PC-9 (cell line): ENCODE measurements around the gene HOXD3. TPM values are rescaled to one million over a fixed set of nuclear protein-coding genes. Genes with fewer than 3 reads are reported as not detected.

Source experiments
- Bru-seq: library from RNA; stranded (reverse); fragments of 400-500 nt; gene quantifications from one replicate; lab custom pipeline; 2021; lab: Mats Ljungman, UMichigan
- BruChase-seq, 2 experiments: library from RNA; stranded (reverse); fragments of 400-500 nt; gene quantifications; one replicate each; lab custom pipeline; 2021; lab: Mats Ljungman, UMichigan
- BruUV-seq: library from RNA; stranded (reverse); fragments of 400-500 nt; replicated peaks from 2 replicates; lab custom pipeline; 2021; lab: Mats Ljungman, UMichigan
- CTCF ChIA-PET: fragments of 300-600 bp; sonication (Branson Sonifier 250); formaldehyde crosslinking; loops from one replicate; lab custom pipeline; 2022; ENCODE audit warnings: antibody characterized with exemption; lab: Charles Lee
- POLR2A ChIA-PET: fragments of 300-600 bp; sonication (Branson Sonifier 250); formaldehyde crosslinking; loops from one replicate; lab custom pipeline; 2022; ENCODE audit warnings: antibody characterized with exemption; ENCODE audit not compliant: unreplicated experiment; lab: Charles Lee
- DNase-seq, 2 experiments: peaks; one replicate each; pipeline versions ENCODE4 v3.0.0 to v3.0.0-alpha.2; 2015 to 2022; ENCODE audit warnings: mixed read lengths in 1 of 2
- H2AFZ ChIP-seq: fragments of 200-600 bp; sonication (generic); 2 replicates; pipeline ENCODE4 v1.8.1; 2017; ENCODE audit warnings: antibody characterized with exemption
- H3F3A ChIP-seq: fragments of 200-600 bp; sonication (generic); 2 replicates; pipeline ENCODE4 v1.8.1; 2017; ENCODE audit warnings: antibody characterized with exemption, mild to moderate bottlenecking, low read depth; ENCODE audit not compliant: insufficient read depth
- H3K27ac ChIP-seq: fragments of 200-600 bp; sonication (generic); 2 replicates; pipeline ENCODE4 v1.6.1; 2016; ENCODE audit warnings: mixed run types
- H3K27me3 ChIP-seq: fragments of 200-600 bp; sonication (generic); 2 replicates; pipeline ENCODE4 v1.6.1; 2016; ENCODE audit warnings: low read depth, mixed run types; ENCODE audit not compliant: insufficient read depth
- H3K36me3 ChIP-seq: fragments of 200-600 bp; sonication (generic); 2 replicates; pipeline ENCODE4 v1.6.1; 2016; ENCODE audit warnings: low read depth, mixed run types
- H3K4me1 ChIP-seq: fragments of 200-600 bp; sonication (generic); replicated peaks from 2 replicates; pipeline ENCODE4 v1.6.1; 2016; ENCODE audit warnings: mixed run types; ENCODE audit not compliant: insufficient read depth
- H3K4me2 ChIP-seq: fragments of 200-600 bp; sonication (generic); 2 replicates; pipeline ENCODE4 v1.6.1; 2017; ENCODE audit warnings: mixed run types
- H3K4me3 ChIP-seq: fragments of 200-600 bp; sonication (generic); 2 replicates; pipeline ENCODE4 v1.6.1; 2016; ENCODE audit warnings: mixed run types
- H3K79me2 ChIP-seq: fragments of 200-600 bp; sonication (generic); 2 replicates; pipeline ENCODE4 v1.6.1; 2017; ENCODE audit warnings: low read depth, mixed run types
- H3K9me2 ChIP-seq: fragments of 200-600 bp; sonication (generic); 2 replicates; pipeline ENCODE4 v1.8.1; 2017; ENCODE audit warnings: mild to moderate bottlenecking; ENCODE audit not compliant: insufficient read depth
- H3K9me3 ChIP-seq: fragments of 200-600 bp; sonication (generic); 2 replicates; pipeline ENCODE4 v1.8.1; 2016; ENCODE audit warnings: low read depth; ENCODE audit not compliant: insufficient read depth
- H4K20me1 ChIP-seq: fragments of 200-600 bp; sonication (generic); 2 replicates; pipeline ENCODE4 v1.8.1; 2017; ENCODE audit not compliant: insufficient read depth
- CTCF ChIP-seq: fragments of 200-600 bp; sonication (generic); conservative IDR thresholded peaks from 2 replicates; pipeline ENCODE4 v1.6.1; 2017; ENCODE audit warnings: mixed run types, antibody characterized with exemption, mild to moderate bottlenecking, moderate library complexity
- EZH2 ChIP-seq: fragments of 200-600 bp; sonication (generic); IDR thresholded peaks from 2 replicates; pipeline ENCODE4 v1.8.0; 2017; ENCODE audit warnings: antibody characterized with exemption, low read depth
- intact Hi-C: fragments of 100-400 bp; cut with micrococcal nuclease; formaldehyde crosslinking; loops from one replicate; pipeline ENCODE4 v1.10.0; 2022; ENCODE audit not compliant: unreplicated experiment
- long read RNA-seq: library from polyadenylated mRNA; stranded (forward); transcript quantifications from one replicate; pipeline ENCODE4 v2.0.0, GENCODE V29; 2022
- total RNA-seq: library from RNA; stranded (reverse); gene quantifications from 2 replicates; pipeline ENCODE4 v1.2.3, GENCODE V29; 2021

HOXD3 gene
- not detected in 2 replicates for total RNA-seq
- not detected for Bru-seq, nascent RNA
- not detected for BruChase-seq, experiment 1, labeled RNA remaining after a 2-hour chase
- BruChase-seq, experiment 2, labeled RNA remaining after a 6-hour chase: not detected
- long read RNA-seq: 0 reads

GRCh38 chr2:176156807-176157498 is at the start of gene HOXD3:
HOXD3 (plus strand) TSS chr2:176157307; CDS start chr2:176169115, 11,808 bp downstream.
- H2AFZ ChIP-seq: no peak within 1 kb of the TSS
- TF ChIP-seq EZH2 (no peak), CTCF (no peak)
- no peak within 1 kb of the TSS for H3K4me3 ChIP-seq
- H3K27me3 ChIP-seq: peaks cover 90% of the 10 kb centered on the region
- no peaks in the 10 kb centered on the region for H3F3A ChIP-seq
- no peak within 1 kb of the TSS for H3K4me2 ChIP-seq
- ChIA-PET CTCF (no interaction called here), POLR2A (no interaction called here)
- no peaks in the 10 kb centered on the region for H3K36me3 ChIP-seq
- DNase-seq: no peak
- no peaks in the 10 kb centered on the region for H3K9me3 ChIP-seq
- no peaks in the 10 kb centered on the region for H3K79me2 ChIP-seq
- no peaks in the 10 kb centered on the region for H3K9me2 ChIP-seq
- H4K20me1 ChIP-seq: no peaks in the 10 kb centered on the region
- no TSS peak for BruUV-seq
- no peak within 1 kb of the TSS for H3K27ac ChIP-seq
- no peaks in the 10 kb centered on the region for H3K4me1 ChIP-seq
- intact Hi-C loops: no loop called here

DNA sequence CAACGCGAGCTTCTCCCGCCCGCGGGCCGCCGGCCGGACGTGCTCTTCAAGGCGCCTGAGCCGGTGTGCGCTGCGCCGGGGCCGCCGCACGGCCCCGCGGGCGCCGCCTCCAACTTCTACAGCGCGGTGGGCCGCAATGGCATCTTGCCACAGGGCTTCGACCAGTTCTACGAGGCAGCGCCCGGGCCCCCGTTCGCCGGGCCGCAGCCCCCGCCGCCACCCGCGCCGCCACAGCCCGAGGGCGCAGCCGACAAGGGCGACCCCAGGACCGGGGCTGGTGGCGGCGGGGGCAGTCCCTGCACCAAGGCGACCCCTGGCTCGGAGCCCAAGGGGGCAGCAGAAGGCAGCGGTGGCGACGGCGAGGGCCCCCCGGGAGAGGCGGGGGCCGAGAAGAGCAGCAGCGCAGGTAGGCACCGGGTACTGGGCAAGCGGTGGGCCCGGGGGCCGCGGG is 49.4 kb upstream of the HOXD3 start:
- Histone ChIP-seq H3K27ac (no peak overlapping the region), H3K9me3 (no peaks in the 10 kb centered on the region), H3K9me2 (no peaks in the 10 kb centered on the region), H3F3A (no peaks in the 10 kb centered on the region), H3K4me3 (no peak overlapping the region), H3K79me2 (no peaks in the 10 kb centered on the region), H3K27me3 (peaks cover 31% of the 10 kb centered on the region; the same call in 1 of the 2 replicates), H3K4me1 (no peaks in the 10 kb centered on the region), H2AFZ (no peak overlapping the region), H3K36me3 (no peaks in the 10 kb centered on the region), H3K4me2 (no peak overlapping the region), H4K20me1 (no peaks in the 10 kb centered on the region)
- no peak for TF ChIP-seq EZH2
- TF ChIP-seq CTCF: no peak
- POLR2A ChIA-PET: no interaction called here
- CTCF ChIA-PET: no interaction called here
- intact Hi-C loops: no loop called here
- no peak for DNase-seq
- no TSS peak for BruUV-seq

DNA sequence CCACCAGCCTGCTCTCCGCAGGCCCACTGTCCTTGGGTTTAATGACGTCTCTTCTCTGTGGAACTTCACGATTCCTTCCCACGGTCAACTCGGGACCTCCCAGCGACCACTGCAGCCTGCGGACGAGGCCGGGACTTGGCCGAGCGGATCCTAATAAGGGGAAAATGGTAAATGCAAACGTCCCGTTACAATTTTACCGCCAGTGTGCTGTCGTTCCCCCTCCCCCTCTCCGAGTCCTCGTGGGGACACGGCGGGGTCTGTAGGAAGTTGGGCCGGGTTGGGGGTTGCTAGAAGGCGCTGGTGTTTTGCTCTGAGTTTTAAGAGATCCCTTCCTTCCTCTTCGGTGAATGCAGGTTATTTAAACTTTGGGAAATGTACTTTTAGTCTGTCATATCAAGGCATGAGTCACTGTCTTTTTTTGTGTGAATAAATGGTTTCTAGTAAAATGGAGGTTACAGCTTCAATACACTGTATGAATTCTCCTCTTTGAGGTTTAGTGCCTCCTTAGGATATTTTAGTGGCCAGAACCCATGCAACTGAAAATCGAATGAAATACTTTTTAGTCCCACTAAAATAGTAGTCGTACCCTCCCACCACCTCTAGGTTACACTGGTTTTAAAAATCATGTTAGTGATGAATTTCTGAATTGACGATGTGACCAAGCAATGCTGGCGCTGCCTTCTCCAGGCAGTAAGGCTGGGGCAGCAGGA is 47.8 kb upstream of the HOXD3 start:
- H3K27me3 ChIP-seq: peaks cover 37% of the 10 kb centered on the region

More for the DNA sequence above, 47.8 kb upstream of the HOXD3 start:
- Histone ChIP-seq H3K9me3 (no peaks in the 10 kb centered on the region), H3F3A (no peaks in the 10 kb centered on the region), H3K4me2 (no peak overlapping the region), H3K36me3 (no peaks in the 10 kb centered on the region), H4K20me1 (no peaks in the 10 kb centered on the region), H3K4me3 (no peak overlapping the region), H3K27ac (no peak overlapping the region), H2AFZ (no peak overlapping the region), H3K79me2 (no peaks in the 10 kb centered on the region), H3K4me1 (no peaks in the 10 kb centered on the region), H3K9me2 (no peaks in the 10 kb centered on the region)
- DNase-seq: no peak
- POLR2A ChIA-PET: no interaction called here
- TF ChIP-seq EZH2 (no peak), CTCF (no peak)
- intact Hi-C loops: no loop called here
- CTCF ChIA-PET: no interaction called here
- no TSS peak for BruUV-seq
